HepG2 (cell line): ENCODE results near the gene PAK1IP1. TPM values are rescaled to one million over a fixed set of nuclear protein-coding genes. Genes with fewer than 3 reads are reported as not detected.

Experiments
- ETV5 ChIP-seq: IDR thresholded peaks from 2 replicates; pipeline ENCODE4 v1.6.1; 2018; ENCODE audit warnings: missing biosample characterization, missing genetic modification reagents, inconsistent platforms, borderline replicate concordance
- JUND ChIP-seq: sonication (generic); formaldehyde crosslinking; IDR thresholded peaks from 2 replicates; pipeline ENCODE4 v1.8.0; 2022; ENCODE audit warnings: mild to moderate bottlenecking, missing genetic modification reagents
- MLLT10 ChIP-seq: sonication (generic); formaldehyde crosslinking; IDR thresholded peaks from 2 replicates; pipeline ENCODE4 v1.4.0; 2020; ENCODE audit warnings: missing genetic modification reagents
- PAXIP1 ChIP-seq: sonication (generic); formaldehyde crosslinking; conservative IDR thresholded peaks from 2 replicates; pipeline ENCODE4 v1.4.0; 2020; ENCODE audit warnings: mild to moderate bottlenecking, missing genetic modification reagents, moderate library complexity
- RFX3 ChIP-seq: IDR thresholded peaks from 2 replicates; pipeline ENCODE4 v1.6.1; 2016; ENCODE audit warnings: missing biosample characterization, missing genetic modification reagents
- TOPORS ChIP-seq: sonication (generic); formaldehyde crosslinking; IDR thresholded peaks from 2 replicates; pipeline ENCODE4 v1.8.0; 2023; ENCODE audit warnings: mild to moderate bottlenecking, missing genetic modification reagents
- ZEB1 ChIP-seq: IDR thresholded peaks from 2 replicates; pipeline ENCODE4 v1.6.1; 2012; ENCODE audit warnings: mild to moderate bottlenecking, low read depth, inconsistent platforms; ENCODE audit not compliant: insufficient replicate concordance
- ZHX1 ChIP-seq: sonication (generic); formaldehyde crosslinking; IDR thresholded peaks from 2 replicates; pipeline ENCODE4 v1.8.1; 2022; ENCODE audit warnings: low read depth, mild to moderate bottlenecking, missing genetic modification reagents
- ZNF281 ChIP-seq: sonication (generic); formaldehyde crosslinking; IDR thresholded peaks from 2 replicates; pipeline ENCODE4 v1.4.0; 2020; ENCODE audit warnings: missing genetic modification reagents, borderline replicate concordance
- ZNF547 ChIP-seq: sonication (generic); formaldehyde crosslinking; IDR thresholded peaks from 2 replicates; pipeline ENCODE4 v1.5.1; 2020; ENCODE audit warnings: mild to moderate bottlenecking, missing genetic modification reagents
- ZNF724P ChIP-seq: sonication (generic); formaldehyde crosslinking; IDR thresholded peaks from 2 replicates; pipeline ENCODE4 v1.8.0; 2022; ENCODE audit warnings: missing genetic modification reagents, borderline replicate concordance
- ZNF878 ChIP-seq: sonication (generic); formaldehyde crosslinking; IDR thresholded peaks from 2 replicates; pipeline ENCODE4 v1.8.1; 2023; ENCODE audit warnings: mild to moderate bottlenecking, missing genetic modification reagents, moderate library complexity
- polyA plus RNA-seq, 8 experiments: library from polyadenylated mRNA; depleted of rRNA in 3 of 8; stranded (reverse) in 7 of 8; unstranded in 1 of 8; fragments of >200 nt; fragmentation: Illumina TruSeq in 4 of 8; extraction: Trizol in 4 of 8; gene quantifications; 2 replicates each; pipeline versions ENCODE4 v1.2.1 to v1.2.3, GENCODE V29; 2011 to 2016; ENCODE audit warnings: low read depth in 4 of 8, missing spikeins in 1 of 8, mixed read lengths in 1 of 8; ENCODE audit not compliant: insufficient read depth in 1 of 8
- total RNA-seq, 5 experiments: library from RNA; depleted of rRNA; stranded (reverse); fragments of >200 nt; fragmentation: Illumina TruSeq; extraction: Trizol; gene quantifications; 2 replicates each; pipeline ENCODE4 v1.2.3, GENCODE V29; 2016; ENCODE audit warnings: low read depth in 1 of 5
- TF ChIP-seq, protein P1 (sequence below): sonication (generic); formaldehyde crosslinking; IDR thresholded peaks from 2 replicates; pipeline ENCODE4 v1.5.1; 2020; ENCODE audit warnings: missing genetic modification reagents, mild to moderate bottlenecking, borderline replicate concordance
- TF ChIP-seq, protein P2 (sequence below): sonication (generic); formaldehyde crosslinking; conservative IDR thresholded peaks from 2 replicates; pipeline ENCODE4 v1.8.1; 2023; ENCODE audit warnings: missing genetic modification reagents

Gene PAK1IP1
- total and polyA plus RNA-seq, 2 of the 13 experiments (the other 11 are each of a cell fraction or from before 2014, with no cell fraction given), result 23.4 to 66.2 TPM

DNA sequence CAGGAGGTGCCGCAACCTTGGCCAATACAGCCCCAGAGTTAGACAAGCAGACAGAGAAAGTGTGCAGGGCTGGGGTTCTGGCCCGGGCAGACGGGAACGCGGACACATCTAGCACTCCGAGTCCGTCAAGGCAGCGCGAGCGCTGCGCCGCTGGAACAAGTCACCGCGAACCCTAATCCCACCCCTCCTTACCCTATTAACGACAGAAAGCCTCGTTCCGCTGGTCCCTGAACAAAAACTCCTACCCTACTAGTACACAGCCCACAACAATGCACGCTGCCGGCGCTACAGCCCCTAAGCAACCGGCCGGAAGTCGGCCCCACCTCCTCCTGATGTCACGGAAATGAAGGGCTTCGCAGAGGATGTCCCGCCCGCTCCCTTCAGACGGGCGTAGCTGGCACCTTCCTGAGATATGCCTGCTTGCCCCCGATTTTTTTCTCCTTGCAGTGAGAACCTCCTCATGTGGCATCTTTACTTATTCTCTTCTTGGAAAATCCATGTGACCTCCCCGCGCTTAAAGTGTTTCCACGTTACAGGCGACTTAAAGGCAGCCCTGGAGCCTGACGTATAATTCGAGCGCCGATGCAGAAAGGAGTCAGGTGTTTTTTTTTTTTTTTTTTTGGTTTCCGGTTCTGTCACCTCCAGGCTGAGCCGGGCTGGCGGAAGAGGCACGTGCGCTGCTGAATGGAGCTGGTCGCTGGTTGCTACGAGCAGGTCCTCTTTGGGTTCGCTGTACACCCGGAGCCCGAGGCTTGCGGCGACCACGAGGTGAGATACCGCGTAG lies at the start of gene PAK1IP1, which contains the start of gene C6orf52 (continued):
- TF ChIP-seq ZHX1 (CRISPR knock-in tag) (no peak), ZNF281 (CRISPR knock-in tag) (peak; percentile 41; the same call in 1 of the 2 replicates), TOPORS (CRISPR knock-in tag) (peak; percentile 89), PAXIP1 (CRISPR knock-in tag) (no peak; the same call in 1 of the 2 replicates), ZEB1 (peak; percentile 83), ETV5 (CRISPR knock-in tag) (peak; percentile 67), JUND (0 out of 2 replicates have a peak, but pooled peaks have one; percentile 10), ZNF878 (CRISPR knock-in tag) (no peak), ZNF724P (CRISPR knock-in tag) (no peak), RFX3 (CRISPR knock-in tag) (no peak), ZNF547 (CRISPR knock-in tag) (no peak), MLLT10 (CRISPR knock-in tag) (no peak)
- TF ChIP-seq, protein P1, sequence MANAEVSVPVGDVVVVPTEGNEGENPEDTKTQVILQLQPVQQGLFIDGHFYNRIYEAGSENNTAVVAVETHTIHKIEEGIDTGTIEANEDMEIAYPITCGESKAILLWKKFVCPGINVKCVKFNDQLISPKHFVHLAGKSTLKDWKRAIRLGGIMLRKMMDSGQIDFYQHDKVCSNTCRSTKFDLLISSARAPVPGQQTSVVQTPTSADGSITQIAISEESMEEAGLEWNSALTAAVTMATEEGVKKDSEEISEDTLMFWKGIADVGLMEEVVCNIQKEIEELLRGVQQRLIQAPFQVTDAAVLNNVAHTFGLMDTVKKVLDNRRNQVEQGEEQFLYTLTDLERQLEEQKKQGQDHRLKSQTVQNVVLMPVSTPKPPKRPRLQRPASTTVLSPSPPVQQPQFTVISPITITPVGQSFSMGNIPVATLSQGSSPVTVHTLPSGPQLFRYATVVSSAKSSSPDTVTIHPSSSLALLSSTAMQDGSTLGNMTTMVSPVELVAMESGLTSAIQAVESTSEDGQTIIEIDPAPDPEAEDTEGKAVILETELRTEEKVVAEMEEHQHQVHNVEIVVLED (CRISPR knock-in tag), result peak; percentile 84
- TF ChIP-seq, protein P2, sequence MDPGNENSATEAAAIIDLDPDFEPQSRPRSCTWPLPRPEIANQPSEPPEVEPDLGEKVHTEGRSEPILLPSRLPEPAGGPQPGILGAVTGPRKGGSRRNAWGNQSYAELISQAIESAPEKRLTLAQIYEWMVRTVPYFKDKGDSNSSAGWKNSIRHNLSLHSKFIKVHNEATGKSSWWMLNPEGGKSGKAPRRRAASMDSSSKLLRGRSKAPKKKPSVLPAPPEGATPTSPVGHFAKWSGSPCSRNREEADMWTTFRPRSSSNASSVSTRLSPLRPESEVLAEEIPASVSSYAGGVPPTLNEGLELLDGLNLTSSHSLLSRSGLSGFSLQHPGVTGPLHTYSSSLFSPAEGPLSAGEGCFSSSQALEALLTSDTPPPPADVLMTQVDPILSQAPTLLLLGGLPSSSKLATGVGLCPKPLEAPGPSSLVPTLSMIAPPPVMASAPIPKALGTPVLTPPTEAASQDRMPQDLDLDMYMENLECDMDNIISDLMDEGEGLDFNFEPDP (CRISPR knock-in tag), result no peak
